Measurements from ENCODE around the gene ZNF385A.

The ZNF385A gene

DNA sequence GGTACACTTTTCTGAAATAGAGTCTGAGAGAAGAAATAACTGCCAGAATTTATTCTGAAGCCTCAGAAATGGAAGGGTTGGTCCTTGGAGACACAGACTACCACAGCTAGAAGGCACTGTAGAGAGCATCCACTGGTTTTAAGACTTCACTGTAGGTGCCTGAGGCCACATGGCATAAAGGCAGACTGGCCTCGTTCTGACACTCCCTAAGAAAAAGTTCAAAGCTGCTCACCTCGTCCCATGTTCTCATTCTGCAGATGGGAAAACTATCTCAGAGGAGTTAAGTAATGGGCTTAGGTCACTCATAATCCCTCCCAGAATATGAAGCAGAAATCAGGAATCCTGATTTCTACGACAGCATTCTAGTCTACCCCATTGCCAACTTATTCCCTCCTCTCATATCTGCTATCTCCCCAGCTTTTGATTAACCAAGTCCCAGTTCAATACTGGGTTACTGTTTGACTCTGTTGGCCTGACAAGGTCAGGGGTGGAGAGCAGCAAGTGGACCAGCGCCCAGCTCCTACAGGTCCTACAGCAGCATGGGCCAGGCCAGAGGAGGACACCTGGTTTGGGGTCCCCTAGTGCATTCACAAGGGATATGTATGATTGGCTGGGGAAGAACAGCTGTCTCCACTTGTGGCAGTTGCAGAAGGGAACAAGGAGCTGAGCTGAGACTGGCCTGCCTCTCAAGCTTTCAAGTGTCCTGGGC, 30.8 kb upstream of the ZNF385A start:
- no peak for DNase-seq (ENCODE audit: low read depth in 2 of 2)

DNA sequence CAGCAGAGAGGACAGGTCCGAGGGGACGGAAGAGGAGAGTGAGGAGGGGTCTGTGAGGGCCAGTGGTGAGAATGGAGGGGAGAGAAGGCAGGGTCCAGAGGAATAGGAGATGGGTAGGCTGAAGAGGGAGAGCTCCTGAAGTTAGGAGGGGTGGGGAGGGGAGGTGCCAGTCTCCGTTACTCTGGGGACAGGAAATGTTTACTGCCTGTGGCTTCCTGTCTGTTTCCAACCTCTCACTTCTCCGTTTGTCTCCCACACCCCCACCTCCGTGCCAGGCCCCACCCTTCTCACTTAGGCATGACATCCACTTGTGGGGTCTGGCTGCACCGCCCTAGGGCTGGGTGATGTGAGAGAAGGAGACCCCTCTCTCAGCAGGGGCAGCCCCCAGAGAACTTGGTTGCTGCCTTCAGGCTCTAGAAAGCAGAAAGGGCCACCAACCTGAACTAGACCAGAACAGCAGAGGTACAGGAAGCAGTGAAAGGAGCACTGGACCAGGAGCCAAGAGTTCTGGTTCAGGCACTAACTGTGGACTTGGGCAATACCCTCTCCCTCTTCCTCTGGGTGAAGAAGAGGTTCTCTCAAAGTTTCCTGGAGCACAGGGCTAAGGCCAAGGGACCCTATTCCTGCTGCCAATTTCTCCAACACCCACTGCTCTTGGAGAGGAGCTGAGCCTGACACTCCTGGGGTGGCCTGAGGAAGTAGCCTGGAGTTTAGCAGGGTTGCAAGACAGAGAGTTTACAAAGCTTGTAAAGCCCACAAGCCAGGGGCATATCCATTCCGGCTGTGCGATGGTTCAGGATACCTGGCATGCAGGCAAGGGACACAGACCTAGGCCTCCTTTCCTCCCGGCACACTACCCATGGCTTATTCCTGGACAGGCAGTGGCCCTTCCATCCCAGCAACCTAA, 29.0 kb upstream of the ZNF385A start:
- peak; percentile 29 to 43 for DNase-seq (ENCODE audit: low read depth in 2 of 2)

DNA sequence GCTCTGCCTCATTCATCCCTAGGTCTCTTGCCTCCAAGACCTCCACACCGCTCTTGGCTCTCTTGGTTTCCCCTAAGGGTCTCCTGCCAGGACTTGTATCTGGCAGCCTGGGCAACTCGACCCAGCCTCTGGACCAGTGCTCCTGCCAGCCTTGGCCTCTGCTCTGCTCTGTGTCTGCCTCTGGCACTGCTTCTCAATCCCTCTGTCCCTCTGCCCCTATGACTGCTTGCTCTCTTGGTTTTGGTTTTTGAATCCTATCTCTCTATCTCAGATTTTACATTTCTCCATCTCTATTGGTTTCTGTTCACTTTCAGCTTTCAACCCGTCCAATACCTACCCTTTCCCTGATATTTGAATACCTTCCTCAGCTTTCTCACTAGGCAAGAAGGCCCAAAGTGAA, 28.3 kb upstream of the ZNF385A start:
- no peak for DNase-seq (ENCODE audit: low read depth in 2 of 2)

DNA sequence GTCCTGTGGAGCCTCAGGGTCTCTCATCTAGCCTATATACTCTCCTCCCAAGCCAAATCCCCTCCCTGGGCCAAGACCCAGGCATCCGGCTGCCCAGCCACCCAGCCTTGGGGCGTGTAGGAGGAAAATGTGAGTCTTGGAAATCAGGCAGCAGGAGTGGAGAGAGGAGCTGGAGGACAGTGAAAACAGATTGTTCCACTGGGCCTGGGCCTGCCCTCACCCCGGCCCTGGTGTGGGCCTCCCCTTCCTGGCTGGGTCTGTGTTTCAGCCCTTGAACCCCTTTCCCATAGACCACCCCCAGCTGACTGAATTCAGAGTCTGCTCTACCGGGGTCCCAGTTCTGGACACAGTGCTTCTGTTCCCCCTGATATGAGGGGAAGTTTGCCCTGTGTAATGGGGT, 27.8 kb upstream of the ZNF385A start:
- DNase-seq (ENCODE audit: low read depth in 2 of 2): no peak

DNA sequence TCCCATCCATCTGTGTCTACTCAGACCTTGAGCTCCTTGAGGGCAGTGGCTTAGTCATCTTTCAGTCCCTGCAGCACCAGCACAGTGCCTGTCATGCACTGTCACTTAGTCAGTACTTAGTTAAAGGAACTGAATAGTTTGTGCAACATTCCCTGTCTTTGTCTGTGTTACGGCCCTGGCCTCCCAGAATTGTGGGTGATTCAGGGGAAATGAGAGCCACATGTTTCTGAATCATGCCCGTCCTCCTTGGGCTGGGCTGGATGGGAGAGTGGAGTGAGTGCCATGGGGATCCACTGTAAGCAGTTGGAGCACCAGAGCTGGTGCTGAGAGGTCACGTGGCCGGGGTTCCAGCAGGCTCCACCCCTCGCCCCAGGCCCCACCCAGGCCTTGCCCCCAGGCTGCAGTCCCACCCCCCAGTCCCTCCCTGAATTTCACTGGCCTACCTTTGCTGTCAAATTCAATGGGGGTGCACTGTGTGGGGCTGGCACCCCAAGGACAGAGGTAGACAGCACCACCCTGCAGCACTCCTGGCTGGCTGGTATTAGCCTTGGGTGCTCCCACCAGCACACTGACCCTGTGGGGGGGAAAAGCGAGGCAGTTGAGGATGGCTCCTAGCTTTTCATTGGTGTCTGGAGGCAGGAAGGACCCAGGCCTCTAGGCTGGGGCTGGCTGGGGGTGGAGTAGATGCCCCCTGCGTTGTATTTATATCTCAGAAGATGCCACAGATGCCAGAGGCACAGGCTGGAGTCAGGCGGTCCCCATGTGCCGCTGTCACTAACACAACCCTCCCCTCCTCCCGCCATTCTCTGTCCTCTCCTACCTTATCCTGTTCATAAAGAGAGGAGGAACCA, 27.1 kb upstream of the ZNF385A start:
- peak; percentile 31 to 47 for DNase-seq (ENCODE audit: low read depth in 2 of 2)

DNA sequence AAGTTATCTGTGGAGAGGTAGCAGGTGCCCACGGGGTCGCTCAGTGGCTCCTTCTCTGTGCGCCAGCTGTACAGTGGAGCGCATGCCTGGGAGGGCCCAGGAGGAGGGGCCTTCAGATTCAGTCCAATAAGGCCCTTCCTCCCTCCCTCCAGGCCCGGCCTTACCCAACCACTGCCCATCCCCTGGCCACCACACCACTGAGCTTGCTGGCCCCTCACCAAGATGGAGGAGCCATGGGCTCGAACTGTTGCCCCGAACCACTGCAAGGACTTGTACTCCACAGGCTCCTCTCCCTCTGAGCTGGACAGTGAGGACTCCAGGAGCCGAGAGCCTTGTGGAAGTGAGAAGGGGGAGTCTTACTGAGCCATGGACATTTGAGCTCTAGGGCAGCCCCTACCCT, 24.7 kb upstream of the ZNF385A start:
- DNase-seq (ENCODE audit: low read depth in 2 of 2): no peak

DNA sequence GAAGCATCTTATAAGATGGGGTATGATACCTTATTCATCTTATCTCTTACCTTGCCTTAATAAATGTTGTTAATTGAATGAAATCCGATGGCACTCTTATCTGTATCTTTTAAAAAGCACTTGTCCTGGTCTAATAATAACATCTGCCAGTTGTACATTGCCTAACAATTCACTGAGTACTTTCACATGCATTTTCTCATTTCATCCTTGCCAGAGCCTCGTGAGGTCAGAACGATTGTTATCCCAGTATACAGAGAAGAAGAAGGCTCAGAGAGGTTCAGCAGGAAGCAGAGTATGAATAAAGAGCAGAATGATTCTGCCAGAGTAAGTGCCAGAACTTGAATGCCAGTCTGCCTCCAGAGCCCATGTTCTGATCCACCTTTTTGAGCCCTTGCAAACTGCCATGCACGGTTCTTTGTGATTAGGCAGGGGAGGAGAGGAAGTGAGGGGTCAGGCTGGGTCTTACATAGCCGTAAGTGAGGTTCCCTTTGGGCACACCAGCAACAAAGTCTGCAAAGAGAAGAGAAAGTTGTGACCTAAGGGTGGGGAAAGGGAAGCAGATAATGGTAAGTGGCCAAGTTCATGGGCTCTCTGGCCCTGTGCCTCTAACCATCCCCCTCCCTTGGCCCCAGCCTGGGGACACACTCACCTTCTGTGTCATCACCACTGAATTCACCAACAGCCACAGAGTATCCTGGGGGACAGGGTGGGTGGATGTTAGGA, 22.8 kb upstream of the ZNF385A start:
- DNase-seq (ENCODE audit: low read depth in 2 of 2): no peak

DNA sequence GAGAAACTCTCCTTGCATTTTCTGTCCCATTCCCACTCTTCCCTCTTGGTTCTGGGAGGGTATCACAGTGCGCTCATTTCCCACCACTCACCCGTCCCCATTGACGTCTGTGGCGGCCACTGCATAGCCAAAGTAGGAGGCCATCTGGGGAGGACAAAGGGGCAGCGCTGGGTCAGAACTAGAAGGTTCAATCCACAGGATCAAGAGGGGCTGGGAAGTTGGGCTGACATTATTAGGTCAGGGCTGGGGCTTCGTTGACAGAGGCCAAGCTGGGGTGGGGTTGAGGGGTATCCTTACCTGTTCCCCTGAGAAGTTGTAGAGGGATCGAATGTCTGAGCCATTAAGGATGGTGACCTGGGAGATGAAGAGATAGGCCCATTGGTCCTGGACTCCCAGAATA, 21.0 kb upstream of the ZNF385A start:
- DNase-seq (ENCODE audit: low read depth in 2 of 2): no peak

DNA sequence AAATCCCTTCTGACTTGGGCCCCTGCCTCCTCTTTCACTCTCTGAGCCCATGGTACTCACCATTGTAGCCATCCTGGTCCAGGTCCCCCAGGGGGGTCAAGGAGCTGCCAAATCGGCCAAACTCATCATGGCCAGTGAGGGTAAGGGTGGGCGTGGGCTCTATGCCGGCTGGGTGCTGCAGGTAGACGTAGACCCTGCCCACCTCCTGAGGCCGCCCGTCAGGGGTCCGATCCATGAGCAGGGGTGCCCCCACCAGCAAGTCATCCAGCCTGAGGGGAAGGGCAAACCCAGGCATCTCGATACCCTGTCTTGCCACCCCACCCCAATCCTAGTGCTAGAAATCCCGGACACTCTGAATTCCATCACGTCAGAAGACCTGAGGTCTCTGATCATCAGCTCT, 20.6 kb upstream of the ZNF385A start:
- no peak for DNase-seq (ENCODE audit: low read depth in 2 of 2)

DNA sequence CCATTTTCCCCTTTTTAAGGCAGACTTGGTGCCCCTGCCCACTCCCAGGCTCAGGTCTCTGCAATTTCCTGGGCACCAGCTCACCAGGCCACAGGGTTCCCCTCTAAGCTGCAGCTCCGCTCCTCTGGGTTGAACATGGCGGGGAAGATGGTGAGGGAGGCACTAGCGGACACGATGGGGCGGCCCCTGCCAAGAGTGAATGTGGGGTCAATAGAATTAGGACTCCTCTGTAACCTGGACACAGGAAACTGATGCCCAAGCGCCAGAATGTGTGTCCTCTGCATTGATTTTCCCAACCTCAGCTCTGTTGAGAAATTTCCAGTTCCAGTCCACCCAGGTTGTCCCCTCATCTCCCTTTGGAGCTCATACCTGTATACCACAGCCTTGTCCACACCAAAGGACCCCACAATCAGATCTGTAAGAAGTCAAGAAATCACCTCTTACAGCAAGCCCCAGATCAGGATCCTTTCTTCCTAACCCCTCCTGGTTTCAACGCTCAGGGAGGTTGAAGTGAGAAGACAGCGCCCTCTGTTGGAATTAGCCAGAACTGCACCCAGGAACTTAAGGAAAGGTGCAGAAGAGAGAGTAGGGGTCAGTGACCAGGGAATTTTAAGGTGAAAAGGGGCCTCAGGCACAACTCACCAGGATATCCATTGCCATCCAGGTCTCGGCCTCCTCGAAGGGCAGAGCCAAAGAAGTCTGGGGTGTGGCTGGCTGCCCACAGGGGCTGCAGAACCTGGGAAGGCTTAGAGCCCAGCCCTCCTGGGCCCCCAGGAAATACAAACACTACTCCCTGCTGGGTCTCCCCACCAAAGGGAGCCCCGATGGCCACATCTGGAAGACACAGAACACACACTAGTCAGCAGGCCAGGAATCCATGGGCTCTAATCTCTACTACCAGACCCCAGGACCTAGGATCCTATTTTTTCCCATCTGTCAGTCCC, 19.8 kb upstream of the ZNF385A start:
- peak; percentile 46 to 51 for DNase-seq (ENCODE audit: low read depth in 2 of 2)

DNA sequence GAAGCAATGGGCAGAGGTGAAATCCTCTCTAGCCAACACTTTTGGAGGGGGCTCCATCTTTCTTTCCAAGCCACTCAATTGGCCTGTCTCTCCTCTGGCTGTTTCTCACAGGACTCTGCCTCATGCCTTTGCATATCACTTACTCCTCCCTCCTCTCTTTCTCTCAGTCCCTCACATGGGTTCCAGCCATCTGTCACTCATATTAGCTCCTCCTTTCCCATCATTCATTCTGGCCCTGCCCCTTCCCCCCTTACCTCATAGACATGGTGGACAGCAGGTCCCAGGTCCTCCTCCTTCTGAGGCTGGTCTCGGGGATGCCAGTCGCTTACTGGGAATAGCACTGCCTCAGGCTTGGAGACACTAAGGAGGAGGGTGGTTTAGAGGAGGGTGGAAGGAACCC, 16.6 kb upstream of the ZNF385A start:
- no peak for DNase-seq (ENCODE audit: low read depth in 2 of 2)

DNA sequence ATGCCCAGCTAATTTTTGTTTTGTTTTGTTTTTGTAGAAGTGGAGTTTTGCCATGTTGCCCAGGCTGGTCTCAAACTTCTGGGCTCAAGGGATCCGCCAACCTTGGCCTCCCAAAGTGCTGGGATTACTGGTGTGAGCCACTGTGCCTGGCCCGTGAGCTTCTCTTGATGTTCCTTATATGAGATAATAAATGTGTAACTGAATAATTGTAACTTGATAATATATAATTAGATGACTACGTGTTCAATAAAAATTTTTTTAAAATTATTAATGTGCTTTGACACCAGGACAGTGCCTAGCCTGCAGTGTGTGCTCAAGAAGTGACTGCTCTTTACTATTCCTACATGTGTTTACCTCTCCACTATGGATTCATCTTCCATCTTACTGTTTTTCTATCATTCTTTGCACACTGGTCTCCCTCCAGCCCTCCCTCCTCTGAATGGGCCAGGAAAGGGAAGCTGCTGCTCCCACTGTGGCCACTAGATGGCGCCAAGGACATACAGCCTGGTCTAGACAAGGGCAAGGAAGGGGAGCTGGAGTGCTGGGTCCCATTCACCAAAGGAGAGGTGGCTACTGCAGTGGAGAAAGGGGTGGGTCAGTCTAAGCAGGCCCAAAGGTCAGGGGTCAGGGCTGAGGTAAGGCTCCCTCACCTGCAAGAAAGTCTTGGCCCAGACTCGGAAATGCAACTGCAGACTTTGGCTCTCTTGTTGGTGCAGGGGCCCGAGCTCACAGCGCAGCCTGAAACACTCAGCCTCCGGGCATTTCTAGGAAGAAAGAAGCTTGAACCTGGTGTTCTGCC, 14.7 kb upstream of the ZNF385A start:
- peak; percentile 83 to 85 for DNase-seq (ENCODE audit: low read depth in 2 of 2)

DNA sequence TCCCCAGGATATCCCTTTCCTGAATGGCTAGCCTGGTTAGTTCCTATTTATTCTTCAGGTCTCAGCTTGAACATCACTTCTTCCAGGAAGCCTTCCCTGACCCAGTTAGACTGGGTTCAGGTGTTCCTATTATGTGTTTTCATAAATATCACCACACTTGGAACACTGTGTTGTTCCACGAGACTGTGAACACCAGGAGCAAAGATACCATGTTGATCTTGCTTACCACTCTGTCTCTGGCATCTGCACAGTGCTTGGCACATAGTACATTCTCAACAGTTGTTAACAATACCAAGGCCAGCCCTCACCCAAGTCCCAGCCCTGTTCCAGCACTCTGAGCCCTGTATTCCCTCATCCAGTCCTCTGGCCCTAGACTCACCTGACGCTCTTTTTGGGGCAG, 13.7 kb upstream of the ZNF385A start:
- no peak for DNase-seq (ENCODE audit: low read depth in 2 of 2)

DNA sequence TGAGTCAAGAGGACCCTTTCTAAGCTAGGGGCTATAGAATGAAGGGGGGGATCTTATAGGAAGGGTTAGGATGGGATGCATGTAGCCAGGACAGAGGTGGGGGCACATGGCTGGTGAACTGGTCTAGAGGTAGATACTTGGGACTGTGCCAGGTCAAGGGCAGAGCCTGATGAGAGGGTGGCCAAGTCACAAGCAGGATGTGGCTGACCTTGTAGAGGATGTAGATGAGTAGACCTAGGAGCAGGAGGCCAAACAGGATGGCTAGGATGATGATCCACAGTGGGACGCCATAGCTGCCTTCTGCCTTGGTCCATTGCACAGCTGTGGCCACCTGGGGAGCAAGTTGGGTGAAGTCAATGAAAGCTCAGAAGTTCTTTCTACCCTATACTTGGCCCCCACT, 12.6 kb upstream of the ZNF385A start:
- DNase-seq (ENCODE audit: low read depth in 2 of 2): no peak

DNA sequence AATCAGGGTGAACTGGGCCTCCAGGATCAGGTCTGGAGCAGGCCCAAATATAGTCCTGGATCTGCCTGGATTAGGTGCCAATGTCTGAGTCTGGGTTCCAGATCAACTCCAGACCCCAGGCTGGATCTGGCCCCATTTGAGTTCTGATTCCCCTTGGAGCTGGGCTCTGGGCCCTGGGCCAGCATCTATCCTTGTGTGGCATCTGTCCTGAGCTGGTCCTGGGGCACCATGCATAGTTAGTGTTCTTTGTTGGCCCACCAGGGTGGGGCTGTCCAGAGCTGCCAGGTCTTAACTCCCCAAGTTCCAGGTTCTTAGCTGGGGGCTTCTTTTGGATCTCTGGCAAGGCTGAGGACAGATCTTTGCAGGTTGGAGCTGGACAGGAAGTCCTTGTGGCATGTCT, 11.0 kb upstream of the ZNF385A start:
- DNase-seq (ENCODE audit: low read depth in 2 of 2): no peak

DNA sequence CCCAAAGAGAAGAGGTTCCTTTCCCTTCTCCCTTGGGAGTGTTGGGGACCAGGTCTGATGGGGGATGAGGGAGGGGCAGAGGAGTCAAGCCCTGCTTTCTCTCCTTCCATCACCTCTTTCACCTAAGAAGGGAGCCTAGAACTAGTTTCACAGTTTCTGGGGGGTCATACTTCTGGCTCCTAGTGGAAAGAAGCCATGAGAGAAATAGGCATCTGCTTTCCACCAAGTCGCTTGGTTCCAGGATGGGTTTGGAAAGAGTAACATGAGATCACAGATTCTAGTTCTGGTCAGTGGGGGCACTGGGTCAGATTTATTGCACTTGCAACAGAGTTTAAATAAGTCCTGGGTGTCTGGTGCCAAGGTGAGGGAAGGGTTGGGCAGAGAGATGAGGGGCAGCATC, 10.5 kb upstream of the ZNF385A start:
- no peak for DNase-seq (ENCODE audit: low read depth in 2 of 2)

DNA sequence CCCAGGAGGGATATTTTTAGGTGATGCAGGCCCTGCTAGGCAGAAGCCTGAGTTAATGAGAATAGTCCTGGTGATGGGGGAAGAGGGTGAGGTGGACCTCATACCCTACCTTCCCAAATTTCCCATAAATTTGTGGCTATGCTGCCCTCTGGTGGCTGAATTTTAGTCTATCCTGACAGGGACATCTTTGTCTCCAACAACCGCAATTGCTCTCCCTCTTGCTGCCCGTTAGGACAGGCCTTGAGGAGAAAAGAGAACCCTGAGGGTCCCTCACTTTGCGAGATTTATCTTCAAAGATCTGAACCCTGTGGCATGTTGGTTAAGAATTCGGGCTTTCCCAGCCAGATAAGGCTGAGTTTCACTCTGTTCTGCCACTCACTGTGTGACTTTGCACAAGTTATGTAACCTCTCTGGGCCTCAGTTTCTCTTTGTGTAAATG, 9.8 kb upstream of the ZNF385A start:
- DNase-seq (ENCODE audit: low read depth in 2 of 2): peak in 1 of 2 donors; percentile 50

DNA sequence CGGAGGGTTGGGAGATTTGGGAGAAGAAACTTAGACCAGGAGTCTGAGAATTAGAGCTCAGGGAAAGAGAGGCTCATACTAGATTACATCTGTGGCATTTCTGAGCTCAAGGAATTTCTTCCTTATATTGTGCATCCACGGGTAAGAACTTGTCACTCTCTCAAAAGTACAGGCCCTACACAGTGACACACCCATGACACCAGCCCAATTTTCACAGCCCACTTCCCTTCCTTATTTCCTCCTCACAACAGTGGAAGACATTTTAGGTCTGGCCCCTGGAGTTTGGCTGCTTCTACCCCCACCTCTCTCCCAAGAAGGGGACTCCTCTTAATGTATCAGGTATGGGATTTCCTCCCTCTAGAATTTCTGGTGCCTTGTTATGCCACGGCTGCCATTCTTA, 9.2 kb upstream of the ZNF385A start:
- DNase-seq (ENCODE audit: low read depth in 2 of 2): no peak

DNA sequence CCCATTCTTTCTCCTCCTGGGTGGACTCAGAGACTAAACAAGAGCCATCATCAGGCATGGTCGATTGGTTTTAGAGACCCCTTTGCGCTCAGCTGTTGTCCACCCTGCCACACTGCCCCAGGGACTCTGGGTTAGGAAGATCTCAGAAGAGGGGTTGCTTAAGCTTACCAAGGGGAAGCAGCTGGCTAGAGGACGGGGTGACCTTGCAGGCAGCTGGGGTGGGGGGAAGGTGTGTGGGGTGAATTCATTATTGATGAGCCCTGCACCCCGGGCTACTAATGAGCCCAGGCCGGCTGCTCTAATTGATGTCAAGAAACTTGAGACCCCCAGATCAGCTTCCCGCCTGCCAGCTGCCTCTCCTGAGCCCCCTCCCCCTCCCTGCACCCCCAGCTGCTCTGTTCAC, 8.7 kb upstream of the ZNF385A start:
- DNase-seq (ENCODE audit: low read depth in 2 of 2): no peak
